GM23248 (cell line): ENCODE results near the gene ELMO3.

Source experiments
- EZH2 ChIP-seq: fragments of 200-600 bp; sonication (generic); IDR thresholded peaks from 2 replicates; pipeline ENCODE4 v1.6.1; 2018; ENCODE audit warnings: antibody characterized with exemption, mild to moderate bottlenecking; ENCODE audit not compliant: insufficient read depth, poor library complexity, severe bottlenecking
- EZH2phosphoT487 ChIP-seq: fragments of 200-600 bp; sonication (generic); IDR thresholded peaks from 2 replicates; pipeline ENCODE4 v1.6.1; 2018; ENCODE audit warnings: antibody characterized with exemption, moderate library complexity, mild to moderate bottlenecking, low read depth; ENCODE audit not compliant: insufficient read depth

DNA sequence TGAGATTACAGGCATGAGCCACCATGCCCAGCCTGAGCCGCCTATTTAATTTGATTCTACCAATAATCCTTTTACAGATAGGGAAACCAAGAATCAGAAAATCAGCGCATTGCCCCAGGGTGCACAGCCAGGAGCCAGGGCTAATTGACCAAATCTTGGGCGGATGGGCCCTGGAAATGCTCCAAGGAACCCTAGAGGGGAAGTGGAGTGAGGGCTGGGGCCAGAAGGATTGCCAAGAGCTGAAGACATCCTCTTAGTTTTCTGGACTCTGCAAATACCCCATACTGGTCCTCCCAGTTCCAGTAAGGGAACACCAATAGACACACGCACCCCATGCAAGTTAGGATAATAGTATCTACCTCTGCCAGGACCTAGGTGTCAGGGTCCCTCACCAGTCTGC lies 44.5 kb downstream of the ELMO3 start:
- TF ChIP-seq EZH2: no peak
- no peak for TF ChIP-seq EZH2phosphoT487
